Esophagus muscularis mucosa (tissue), 4 donors: ENCODE measurements around the gene CTTNBP2. TPM values are rescaled to one million over a fixed set of nuclear protein-coding genes. Genes with fewer than 3 reads are reported as not detected.

Experiments used
- DNase-seq: peaks from one replicate; pipeline ENCODE4 v3.0.0-alpha.2; 2017; ENCODE audit errors: extremely low spot score
- H3K27ac ChIP-seq, 4 donors: fragments of 200-600 bp; sonication (generic); replicated peaks in 1 of 4; 1 replicate in 3 of 4; 2 replicates in 1 of 4; pipeline ENCODE4 v1.5.1; 2016 to 2019; ENCODE audit warnings: mild to moderate bottlenecking in 1 of 4
- H3K27me3 ChIP-seq, 4 donors: fragments of 200-600 bp; sonication (generic); one replicate each; pipeline versions ENCODE4 v1.5.1 to v1.6.0; 2016 to 2019
- H3K36me3 ChIP-seq, 4 donors: fragments of 200-600 bp; sonication (generic); one replicate each; pipeline ENCODE4 v1.5.1; 2016 to 2019
- H3K4me1 ChIP-seq, 4 donors: fragments of 200-600 bp; sonication (generic); one replicate each; pipeline ENCODE4 v1.5.1; 2016 to 2019
- H3K4me3 ChIP-seq, 4 donors: fragments of 200-600 bp; sonication (generic); 1 replicate in 2 of 4; 2 replicates in 2 of 4; pipeline ENCODE4 v1.5.1; 2016 to 2019; ENCODE audit warnings: mild to moderate bottlenecking in 4 of 4, moderate library complexity in 1 of 4
- H3K9me3 ChIP-seq, 4 donors: fragments of 200-600 bp; sonication (generic); 1 replicate in 3 of 4; 2 replicates in 1 of 4; pipeline ENCODE4 v1.5.1; 2016 to 2019
- EP300 ChIP-seq: sonication (generic); formaldehyde crosslinking; IDR thresholded peaks from one replicate; pipeline ENCODE4 v1.6.1; 2017; ENCODE audit warnings: antibody characterized with exemption
- POLR2A ChIP-seq: fragments of 450-650 bp; IDR thresholded peaks from one replicate; pipeline ENCODE4 v1.6.1; 2017; ENCODE audit warnings: antibody characterized with exemption, moderate library complexity, mild to moderate bottlenecking, low read depth
- POLR2AphosphoS5 ChIP-seq, 2 donors: sonication (generic); formaldehyde crosslinking; IDR thresholded peaks; one replicate each; pipeline ENCODE4 v1.6.1; 2017; ENCODE audit warnings: antibody characterized with exemption in 2 of 2
- WGBS: methylation state at CpG from one replicate; pipeline ENCODE4 v1.1.5; 2018; 5-methylcytosine and 5-hydroxymethylcytosine counted together
- intact Hi-C: fragments of 100-400 bp; cut with DNase I; formaldehyde crosslinking; loops from one replicate; pipeline ENCODE4 v1.15.1; 2023
- total RNA-seq, 4 donors: library from RNA; depleted of rRNA; stranded (reverse); fragments of >200 nt; gene quantifications; one replicate each; pipeline versions ENCODE4 v1.1.0 to v1.2.1, GENCODE V29; 2016
- TF ChIP-seq, protein P1 (sequence below), 3 experiments: fragments of 200-600 bp in 2 of 3; fragments of 450-650 bp in 1 of 3; sonication (generic) in 2 of 3; IDR thresholded peaks; one replicate each; pipeline ENCODE4 v1.5.1; 2017 to 2019; ENCODE audit warnings: antibody characterized with exemption in 3 of 3, mild to moderate bottlenecking in 2 of 3, moderate library complexity in 1 of 3

CTTNBP2 gene
- total RNA-seq, 4 donors from 2014 or later: 11.6 to 23.7 (median 13.7) TPM

GRCh38 chr7:117825132-117825531, 48.1 kb downstream of the CTTNBP2 start:
- 81% methylated on average over 2 of the region's 2 CpGs for WGBS
- intact Hi-C loops: no loop called here
- TF ChIP-seq, protein P1, sequence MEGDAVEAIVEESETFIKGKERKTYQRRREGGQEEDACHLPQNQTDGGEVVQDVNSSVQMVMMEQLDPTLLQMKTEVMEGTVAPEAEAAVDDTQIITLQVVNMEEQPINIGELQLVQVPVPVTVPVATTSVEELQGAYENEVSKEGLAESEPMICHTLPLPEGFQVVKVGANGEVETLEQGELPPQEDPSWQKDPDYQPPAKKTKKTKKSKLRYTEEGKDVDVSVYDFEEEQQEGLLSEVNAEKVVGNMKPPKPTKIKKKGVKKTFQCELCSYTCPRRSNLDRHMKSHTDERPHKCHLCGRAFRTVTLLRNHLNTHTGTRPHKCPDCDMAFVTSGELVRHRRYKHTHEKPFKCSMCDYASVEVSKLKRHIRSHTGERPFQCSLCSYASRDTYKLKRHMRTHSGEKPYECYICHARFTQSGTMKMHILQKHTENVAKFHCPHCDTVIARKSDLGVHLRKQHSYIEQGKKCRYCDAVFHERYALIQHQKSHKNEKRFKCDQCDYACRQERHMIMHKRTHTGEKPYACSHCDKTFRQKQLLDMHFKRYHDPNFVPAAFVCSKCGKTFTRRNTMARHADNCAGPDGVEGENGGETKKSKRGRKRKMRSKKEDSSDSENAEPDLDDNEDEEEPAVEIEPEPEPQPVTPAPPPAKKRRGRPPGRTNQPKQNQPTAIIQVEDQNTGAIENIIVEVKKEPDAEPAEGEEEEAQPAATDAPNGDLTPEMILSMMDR (IDR thresholded peaks at IDR 0.05): no peak
- no peak for TF ChIP-seq EP300
- TF ChIP-seq POLR2AphosphoS5 (IDR thresholded peaks at IDR 0.05): no peak
- no peak for TF ChIP-seq POLR2A
- Histone ChIP-seq H3K4me1 (peaks cover 13 to 34% (median 31%) of the 10 kb centered on the region in 4 donors), H3K27ac (no peak overlapping the region), H3K27me3 (no peaks in the 10 kb centered on the region), H3K9me3 (no peaks in the 10 kb centered on the region), H3K36me3 (no peaks in the 10 kb centered on the region), H3K4me3 (no peak overlapping the region)
- no peak for DNase-seq

GRCh38 chr7:117824592-117824991, 48.6 kb downstream of the CTTNBP2 start:
- H3K27ac ChIP-seq: no peak overlapping the region
- no peak for DNase-seq
- intact Hi-C loops: no loop called here
- TF ChIP-seq POLR2A (no peak), POLR2AphosphoS5 (IDR thresholded peaks at IDR 0.05) (no peak), EP300 (no peak)
- TF ChIP-seq, protein P1 (IDR thresholded peaks at IDR 0.05): no peak
- H3K4me3 ChIP-seq: no peak overlapping the region
- no peaks in the 10 kb centered on the region for H3K27me3 ChIP-seq
- 83% methylated on average over 2 of the region's 2 CpGs for WGBS
- H3K9me3 ChIP-seq: no peaks in the 10 kb centered on the region
- no peaks in the 10 kb centered on the region for H3K36me3 ChIP-seq
- peaks cover 7 to 28% (median 26%) of the 10 kb centered on the region in 4 donors for H3K4me1 ChIP-seq

GRCh38 chr7:117819558-117819957, 53.7 kb downstream of the CTTNBP2 start:
- no peak overlapping the region for H3K4me3 ChIP-seq
- DNase-seq: no peak
- no peaks in the 10 kb centered on the region for H3K36me3 ChIP-seq
- H3K27me3 ChIP-seq: no peaks in the 10 kb centered on the region
- TF ChIP-seq POLR2A (no peak), EP300 (no peak), POLR2AphosphoS5 (IDR thresholded peaks at IDR 0.05) (no peak)
- TF ChIP-seq, protein P1 (IDR thresholded peaks at IDR 0.05): no peak
- peaks cover 0 to 12% (median 4%) of the 10 kb centered on the region in 4 donors for H3K4me1 ChIP-seq
- WGBS: 91% methylated on average over 2 of the region's 2 CpGs
- intact Hi-C loops: no loop called here
- H3K27ac ChIP-seq: no peak overlapping the region
- H3K9me3 ChIP-seq: no peaks in the 10 kb centered on the region

- Histone ChIP-seq H3K4me1 (peaks cover 0 to 12% (median 4%) of the 10 kb centered on the region in 4 donors), H3K9me3 (no peaks in the 10 kb centered on the region), H3K36me3 (no peaks in the 10 kb centered on the region), H3K4me3 (no peak overlapping the region), H3K27me3 (no peaks in the 10 kb centered on the region), H3K27ac (no peak overlapping the region)
- 79% methylated on average over 2 of the region's 2 CpGs for WGBS
- TF ChIP-seq POLR2AphosphoS5 (IDR thresholded peaks at IDR 0.05): no peak
- TF ChIP-seq, protein P1 (IDR thresholded peaks at IDR 0.05): no peak
- no peak for TF ChIP-seq EP300
- TF ChIP-seq POLR2A: no peak
- intact Hi-C loops: no loop called here
- DNase-seq: no peak
Measured at GRCh38 chr7:117818232-117818631, 55.0 kb downstream of the CTTNBP2 start.

- intact Hi-C loops: no loop called here
- TF ChIP-seq EP300 (no peak), POLR2A (no peak), POLR2AphosphoS5 (IDR thresholded peaks at IDR 0.05) (no peak)
- TF ChIP-seq, protein P1 (IDR thresholded peaks at IDR 0.05): no peak
Measured at GRCh38 chr7:117816727-117817126, 56.5 kb downstream of the CTTNBP2 start.

More at GRCh38 chr7:117816727-117817126, 56.5 kb downstream of the CTTNBP2 start:
- H3K4me3 ChIP-seq: no peak overlapping the region
- no peak overlapping the region for H3K27ac ChIP-seq
- 85% methylated on average over 7 of the region's 7 CpGs for WGBS
- H3K27me3 ChIP-seq: no peaks in the 10 kb centered on the region
- no peaks in the 10 kb centered on the region for H3K36me3 ChIP-seq
- peaks cover 0 to 18% (median 8%) of the 10 kb centered on the region in 4 donors for H3K4me1 ChIP-seq
- H3K9me3 ChIP-seq: no peaks in the 10 kb centered on the region
- no peak for DNase-seq
